Thymus (tissue), 11 donors: ENCODE data around the gene MOB3C. TPM values are rescaled to one million over a fixed set of nuclear protein-coding genes. Genes with fewer than 3 reads are reported as not detected.
"Not testable (repeated sequence)": the region's sequence is repeated elsewhere in the genome, so short reads cannot be mapped to it uniquely, and the experiment has no call there.

ENCODE experiments used
- DNase-seq, 9 donors: peaks; one replicate each; pipeline ENCODE4 v3.0.0-alpha.2; 2013; ENCODE audit warnings: low spot score in 9 of 9, low read depth in 6 of 9, missing footprints in 1 of 9
- H3K27ac ChIP-seq, 2 donors: one replicate each; pipeline ENCODE4 v1.5.1; 2013; ENCODE audit warnings: control low read depth in 1 of 2, low read depth in 1 of 2, low read length in 1 of 2, mild to moderate bottlenecking in 1 of 2, moderate library complexity in 1 of 2
- H3K27me3 ChIP-seq, 2 donors: one replicate each; pipeline ENCODE4 v1.5.1; 2013; ENCODE audit warnings: low read length in 1 of 2; ENCODE audit not compliant: control insufficient read depth in 2 of 2, insufficient read depth in 1 of 2
- H3K36me3 ChIP-seq, 2 donors: one replicate each; pipeline ENCODE4 v1.5.1; 2013; ENCODE audit warnings: low read length in 1 of 2, mild to moderate bottlenecking in 1 of 2, moderate library complexity in 1 of 2; ENCODE audit not compliant: control insufficient read depth in 2 of 2, insufficient read depth in 2 of 2
- H3K4me1 ChIP-seq, 2 donors: one replicate each; pipeline ENCODE4 v1.5.1; 2013; ENCODE audit warnings: low read length in 2 of 2; ENCODE audit not compliant: control insufficient read depth in 2 of 2, insufficient read depth in 2 of 2
- H3K4me3 ChIP-seq, 2 donors: one replicate each; pipeline ENCODE4 v1.5.1; 2013; ENCODE audit warnings: low read length in 2 of 2, control low read depth in 1 of 2, mild to moderate bottlenecking in 1 of 2
- H3K9me3 ChIP-seq, 2 donors: one replicate each; pipeline ENCODE4 v1.5.1; 2013; ENCODE audit warnings: low read length in 1 of 2, mild to moderate bottlenecking in 1 of 2; ENCODE audit not compliant: control insufficient read depth in 2 of 2, insufficient read depth in 1 of 2
- WGBS: extraction: QIAGEN DNeasy Blood & Tissue Kit; methylation state at CpG from one replicate; pipeline ENCODE4 v1.1.7; 2013; 5-methylcytosine and 5-hydroxymethylcytosine counted together
- polyA plus RNA-seq: library from polyadenylated mRNA; stranded (reverse); fragments of 200-250 nt; gene quantifications from one replicate; pipeline ENCODE4 v1.2.3, GENCODE V29; 2013
- total RNA-seq: library from RNA; stranded (reverse); fragments of 120-200 nt; gene quantifications from one replicate; pipeline ENCODE4 v1.2.4, GENCODE V29; 2013
- donor health status: healthy.

The MOB3C gene
- total and polyA plus RNA-seq, 2 donors, result 7.5 to 16.2 TPM

DNA sequence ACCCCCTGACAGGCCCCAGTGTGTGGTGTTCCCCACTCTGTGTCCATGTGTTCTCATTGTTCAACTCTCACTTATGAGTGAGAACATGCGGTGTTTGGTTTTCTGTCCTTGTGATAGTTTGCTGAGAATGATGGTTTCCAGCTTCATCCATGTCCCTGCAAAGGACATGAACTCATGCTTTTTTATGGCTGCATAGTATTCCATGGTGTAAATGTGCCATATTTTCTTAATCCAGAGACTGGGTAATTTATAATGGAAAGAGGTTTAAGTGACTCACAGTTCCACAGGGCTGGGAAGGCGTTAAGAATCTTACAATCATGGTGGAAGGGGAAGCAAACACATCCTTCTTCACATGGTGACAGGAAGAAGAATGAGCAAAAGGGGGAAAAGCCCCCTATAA lies 38.1 kb upstream of the MOB3C start:
- not testable (repeated sequence) for H3K27me3 ChIP-seq, H3K27ac ChIP-seq, DNase-seq, H3K9me3 ChIP-seq, H3K4me3 ChIP-seq, H3K4me1 ChIP-seq
- 98% methylated on average over 2 of the region's 2 CpGs for WGBS
- H3K36me3 ChIP-seq, result peaks cover 26 to 40% of the 10 kb centered on the region in 2 donors

DNA sequence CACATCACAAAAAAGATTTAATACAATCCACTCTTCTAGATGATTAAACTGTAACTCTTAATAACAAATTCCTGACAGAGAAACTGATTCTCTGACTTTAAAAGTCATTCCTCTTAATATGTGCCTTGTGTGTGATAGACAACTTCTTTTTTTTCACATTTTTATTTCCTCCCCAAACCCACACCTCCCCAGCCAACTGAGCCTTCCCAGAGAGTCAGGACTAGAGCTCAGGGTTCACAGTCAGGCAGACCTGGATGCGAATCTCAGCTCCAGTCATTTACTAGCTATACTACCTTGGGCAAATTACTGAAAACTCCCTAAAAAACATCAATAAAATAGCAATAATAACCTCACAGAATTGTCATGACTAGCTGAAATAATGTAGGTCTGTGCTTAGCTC lies 37.4 kb upstream of the MOB3C start:
- Histone ChIP-seq H3K27ac (no peak overlapping the region), H3K36me3 (peaks cover 29 to 40% of the 10 kb centered on the region in 2 donors), H3K9me3 (no peaks in the 10 kb centered on the region), H3K4me1 (no peaks in the 10 kb centered on the region), H3K4me3 (no peak overlapping the region), H3K27me3 (no peaks in the 10 kb centered on the region)
- 98% methylated on average over 1 of the region's 1 CpG for WGBS
- DNase-seq, result no peak

DNA sequence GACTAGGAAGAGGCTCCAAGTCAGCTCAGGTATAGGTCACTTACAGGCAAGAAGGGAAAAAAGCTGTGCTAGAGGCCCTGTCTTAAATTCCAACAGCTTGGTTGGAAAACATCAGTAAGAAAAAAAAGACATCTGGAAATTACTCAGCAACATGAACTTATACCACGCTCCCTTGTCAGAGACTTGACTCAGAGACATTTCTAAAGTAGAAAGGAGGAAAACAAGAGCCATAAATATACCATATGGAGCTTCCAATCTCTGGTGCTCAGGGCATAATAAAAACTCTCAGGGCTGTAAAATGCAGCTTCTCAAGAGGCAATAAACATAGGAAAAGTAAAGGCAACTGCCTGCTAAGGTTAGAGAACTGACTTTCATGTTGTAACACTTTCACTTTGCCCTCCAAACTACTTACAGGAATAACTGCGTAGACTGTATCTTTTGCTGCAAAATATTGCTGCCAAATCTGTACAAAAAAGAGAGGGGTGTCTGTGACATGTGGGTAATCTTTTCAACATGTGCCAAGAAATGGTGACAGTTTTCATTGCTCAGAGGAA lies 36.9 kb upstream of the MOB3C start:
- 94% methylated on average over 2 of the region's 2 CpGs for WGBS
- Histone ChIP-seq H3K4me3 (no peak overlapping the region), H3K27me3 (no peaks in the 10 kb centered on the region), H3K4me1 (no peaks in the 10 kb centered on the region), H3K9me3 (peaks cover 0 to 1% of the 10 kb centered on the region in 2 donors), H3K27ac (no peak overlapping the region), H3K36me3 (peaks cover 29 to 39% of the 10 kb centered on the region in 2 donors)
- no peak for DNase-seq

DNA sequence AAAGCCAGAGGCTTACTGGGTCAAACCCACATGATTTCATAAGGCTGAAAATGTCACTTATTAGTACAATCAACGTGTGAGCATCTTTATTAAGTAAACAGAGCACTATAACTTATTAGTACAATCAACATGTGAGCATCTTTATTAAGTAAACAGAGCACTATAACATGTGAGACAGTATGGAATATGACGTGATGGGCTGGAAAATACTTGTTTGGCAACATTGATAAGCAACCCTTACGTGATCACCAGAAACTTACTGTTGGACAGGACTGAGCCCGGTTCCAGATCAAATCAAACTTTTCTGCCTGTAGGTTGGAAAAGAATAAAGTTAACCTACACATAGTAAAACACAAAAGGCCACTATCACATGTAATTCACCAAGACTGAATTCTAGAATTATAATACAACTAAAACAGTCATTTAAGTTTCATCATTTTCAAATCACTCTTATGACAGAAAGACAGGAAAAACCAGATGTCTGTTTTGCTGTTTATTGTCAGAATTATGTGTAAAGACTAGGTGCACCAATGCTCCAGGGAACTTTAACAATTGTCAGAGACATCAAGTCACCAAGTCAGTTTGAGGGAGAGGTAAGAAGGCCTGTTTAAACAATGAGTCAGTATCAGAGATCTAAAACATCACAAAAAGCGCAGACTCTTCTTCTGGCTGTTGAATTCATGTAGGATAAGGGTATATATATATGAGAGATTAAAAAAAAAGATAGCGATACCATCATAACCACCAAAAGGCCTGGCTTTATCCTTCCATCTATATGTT lies 35.9 kb upstream of the MOB3C start:
- H3K9me3 ChIP-seq, result peaks cover 0 to 7% of the 10 kb centered on the region in 2 donors
- H3K36me3 ChIP-seq, result peaks cover 28 to 37% of the 10 kb centered on the region in 2 donors
- DNase-seq, result no peak
- H3K4me1 ChIP-seq, result no peaks in the 10 kb centered on the region
- WGBS, result 72% methylated on average over 6 of the region's 6 CpGs
- H3K4me3 ChIP-seq, result no peak overlapping the region
- no peaks in the 10 kb centered on the region for H3K27me3 ChIP-seq
- no peak overlapping the region for H3K27ac ChIP-seq

DNA sequence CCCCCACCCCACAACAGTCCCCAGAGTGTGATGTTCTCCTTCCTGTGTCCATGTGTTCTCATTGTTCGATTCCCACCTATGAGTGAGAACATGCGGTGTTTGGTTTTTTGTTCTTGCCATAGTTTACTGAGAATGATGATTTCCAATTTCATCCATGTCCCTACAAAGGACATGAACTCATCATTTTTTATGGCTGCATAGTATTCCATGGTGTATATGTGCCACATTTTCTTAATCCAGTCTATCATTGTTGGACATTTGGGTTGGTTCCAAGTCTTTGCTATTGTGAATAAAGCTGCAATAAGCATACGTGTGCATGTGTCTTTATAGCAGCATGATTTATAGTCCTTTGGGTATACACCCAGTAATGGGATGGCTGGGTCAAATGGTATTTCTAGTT lies 34.5 kb upstream of the MOB3C start:
- 91% methylated on average over 3 of the region's 3 CpGs for WGBS
- H3K4me3 ChIP-seq, result not testable (repeated sequence)
- H3K36me3 ChIP-seq, result peaks cover 24 to 38% of the 10 kb centered on the region in 2 donors

DNA sequence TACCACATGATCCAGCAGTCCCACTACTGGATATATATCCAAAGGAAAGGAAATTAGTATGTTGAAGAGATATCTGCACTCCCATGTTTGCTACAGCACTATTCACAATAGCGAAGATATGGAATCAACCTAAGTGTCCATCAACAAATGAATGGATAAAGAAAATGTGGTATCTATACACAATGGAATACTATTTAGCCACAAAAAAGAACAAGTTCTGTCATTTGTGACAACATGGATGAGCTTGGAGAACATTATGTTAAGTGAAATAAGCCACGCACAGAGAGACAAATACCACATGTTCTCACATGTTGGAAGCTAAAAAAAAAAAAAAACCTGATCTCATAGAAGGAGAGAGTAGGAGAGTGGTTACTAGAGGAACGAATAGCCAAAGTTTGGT lies 33.9 kb upstream of the MOB3C start:
- H3K27ac ChIP-seq, result no peak overlapping the region
- peaks cover 0 to 7% of the 10 kb centered on the region in 2 donors for H3K9me3 ChIP-seq
- no peaks in the 10 kb centered on the region for H3K27me3 ChIP-seq
- 71% methylated on average over 3 of the region's 3 CpGs for WGBS
- H3K36me3 ChIP-seq, result peaks cover 24 to 33% of the 10 kb centered on the region in 2 donors
- no peaks in the 10 kb centered on the region for H3K4me1 ChIP-seq
- no peak overlapping the region for H3K4me3 ChIP-seq
- DNase-seq, result no peak

More for the DNA sequence above, 34.5 kb upstream of the MOB3C start:
- not testable (repeated sequence) for DNase-seq, H3K27ac ChIP-seq, H3K9me3 ChIP-seq, H3K4me1 ChIP-seq, H3K27me3 ChIP-seq

DNA sequence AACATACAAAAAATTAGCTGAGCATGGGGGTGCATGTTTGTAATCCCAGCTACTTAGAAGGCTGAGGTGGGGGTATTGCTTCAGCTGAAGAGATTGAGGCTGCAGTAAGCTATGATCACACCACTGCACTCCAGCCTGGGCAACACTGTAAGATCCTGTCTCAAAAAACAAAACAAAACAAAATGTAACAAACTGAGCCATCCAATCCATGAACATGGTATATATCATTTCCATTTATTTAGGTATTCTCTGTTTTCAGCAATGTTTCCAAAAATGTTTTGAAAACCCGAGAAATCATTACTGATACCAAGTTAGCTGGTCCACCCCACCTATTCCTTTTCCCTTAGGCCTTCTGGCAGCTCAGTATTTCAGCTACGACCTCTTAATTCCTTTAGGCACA lies 33.2 kb upstream of the MOB3C start:
- Histone ChIP-seq H3K9me3 (peaks cover 0 to 7% of the 10 kb centered on the region in 2 donors), H3K4me3 (no peak overlapping the region), H3K27ac (no peak overlapping the region), H3K4me1 (no peaks in the 10 kb centered on the region), H3K36me3 (peaks cover 22 to 31% of the 10 kb centered on the region in 2 donors), H3K27me3 (no peaks in the 10 kb centered on the region)
- DNase-seq, result no peak
- WGBS, result over 99% methylated on average over 2 of the region's 2 CpGs

DNA sequence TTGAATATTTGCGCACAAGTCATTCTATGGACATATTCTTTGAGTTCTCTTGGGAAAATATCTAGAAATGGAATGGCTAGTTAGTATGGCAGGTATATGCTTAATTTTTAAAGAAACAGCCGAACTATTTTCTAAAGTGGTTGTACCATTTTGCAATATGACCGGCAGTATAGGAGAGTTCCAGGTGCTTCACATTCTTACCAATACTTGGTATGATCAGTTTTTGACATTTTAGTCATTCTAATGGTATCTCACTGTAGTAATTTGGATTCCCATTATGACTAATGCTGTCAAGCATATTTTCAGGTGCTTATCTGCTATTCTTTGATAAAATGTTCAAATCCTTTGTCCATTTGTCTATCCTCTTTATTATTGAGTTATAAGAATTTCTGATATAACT lies 31.0 kb upstream of the MOB3C start:
- Histone ChIP-seq H3K36me3 (peaks cover 26 to 37% of the 10 kb centered on the region in 2 donors), H3K27me3 (no peaks in the 10 kb centered on the region), H3K4me3 (no peak overlapping the region), H3K27ac (no peak overlapping the region), H3K4me1 (no peaks in the 10 kb centered on the region), H3K9me3 (peaks cover 0 to 7% of the 10 kb centered on the region in 2 donors)
- WGBS, result 99% methylated on average over 3 of the region's 3 CpGs
- no peak for DNase-seq

DNA sequence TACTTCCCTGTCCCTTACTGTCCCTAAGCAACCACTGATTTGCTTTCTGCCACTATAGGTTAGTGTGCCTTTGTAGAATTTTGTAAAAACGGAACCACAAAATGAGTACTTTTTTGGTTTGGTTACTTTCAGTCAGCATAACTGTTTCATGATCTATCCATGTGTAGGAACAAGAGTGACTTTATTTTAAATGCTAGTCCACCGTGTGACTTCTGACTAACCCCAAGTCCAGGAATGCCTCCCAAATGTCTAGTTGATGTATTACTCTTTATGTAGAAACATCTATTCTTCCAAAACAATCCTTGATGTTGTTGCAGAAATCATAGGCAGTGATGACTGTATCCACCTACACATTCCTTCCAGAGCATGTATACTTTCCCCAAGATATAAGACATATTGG lies 30.2 kb upstream of the MOB3C start:
- H3K36me3 ChIP-seq, result peaks cover 21 to 31% of the 10 kb centered on the region in 2 donors
- WGBS, result 98% methylated on average over 2 of the region's 2 CpGs
- no peaks in the 10 kb centered on the region for H3K27me3 ChIP-seq

More for the DNA sequence above, 30.2 kb upstream of the MOB3C start:
- Histone ChIP-seq H3K4me3 (no peak overlapping the region), H3K4me1 (no peaks in the 10 kb centered on the region), H3K9me3 (peaks cover 0 to 7% of the 10 kb centered on the region in 2 donors), H3K27ac (no peak overlapping the region)
- DNase-seq, result no peak
